Activated T-helper 1 cell treated with Interleukin-2 at 50 U/mL for 16 hours (primary cell): ENCODE measurements around the gene PRKAG1.

Source experiments
- DNase-seq: peaks from one replicate; pipeline ENCODE4 v3.0.0-alpha.2; 2020; ENCODE audit warnings: low read depth

Gene PRKAG1

DNA sequence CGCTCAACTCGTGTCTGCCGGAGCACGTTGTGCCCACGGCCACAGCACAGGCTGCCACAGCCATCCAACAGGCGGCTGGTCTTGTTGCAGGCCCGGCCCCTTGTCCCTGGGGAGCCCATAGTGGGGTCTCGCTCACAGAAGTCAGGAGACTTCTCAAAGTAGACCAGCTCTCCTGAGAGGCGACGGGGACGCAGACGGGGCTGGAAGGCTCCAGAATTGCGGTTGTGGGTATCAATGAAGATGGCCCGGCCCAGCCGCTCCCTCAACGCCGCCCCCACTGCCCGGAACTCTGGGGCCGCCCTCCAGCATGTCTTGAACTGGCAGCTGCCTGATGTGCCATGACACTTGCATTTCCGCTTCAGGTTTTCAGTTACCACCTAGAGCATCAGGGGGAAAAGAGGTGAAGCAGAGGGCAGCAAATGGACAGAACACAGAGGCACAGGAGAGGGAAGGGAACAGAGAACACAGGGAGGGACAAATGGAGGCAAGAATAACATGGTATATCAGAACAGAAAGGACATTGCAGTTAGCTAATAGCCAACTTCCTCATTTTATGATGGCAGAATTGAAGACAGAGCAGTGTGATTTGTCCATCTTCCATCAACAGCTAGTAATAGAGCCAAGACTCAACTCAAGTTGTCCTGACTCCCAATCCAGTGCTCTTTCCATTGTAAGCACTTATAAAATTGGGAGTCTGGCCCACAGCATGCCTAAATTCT, 52.2 kb downstream of the PRKAG1 start:
- no peak for DNase-seq

DNA sequence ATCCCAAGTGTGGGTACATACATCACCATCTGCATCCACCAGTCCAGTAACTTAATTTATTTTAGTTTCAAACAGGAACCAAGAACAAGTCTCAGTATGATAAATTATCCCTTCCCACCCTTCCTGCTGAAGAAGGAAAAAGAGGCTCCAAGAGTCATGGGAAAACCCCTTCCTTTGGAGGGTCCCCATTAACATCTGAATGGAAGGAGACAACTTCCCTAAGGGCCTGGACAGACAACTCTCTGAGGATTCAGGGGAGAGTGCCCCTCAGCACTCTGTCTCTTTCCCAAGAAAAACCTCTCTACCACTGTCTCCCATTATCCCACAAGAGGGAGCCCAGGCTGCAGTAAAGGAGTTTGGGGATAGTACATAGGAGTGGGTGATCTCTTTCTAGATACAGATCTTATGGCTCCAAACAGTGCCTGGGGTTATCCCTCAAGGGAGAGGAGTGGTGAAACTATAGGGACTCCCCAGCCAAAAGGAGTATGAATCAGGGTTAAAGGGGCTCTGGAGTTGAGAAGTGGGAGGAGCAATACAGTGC, 53.2 kb downstream of the PRKAG1 start:
- no peak for DNase-seq

GRCh38 chr12:48961801-48962200, 56.8 kb downstream of the PRKAG1 start:
- DNase-seq, result no peak

GRCh38 chr12:48961331-48961730, 57.2 kb downstream of the PRKAG1 start:
- no peak for DNase-seq

DNA sequence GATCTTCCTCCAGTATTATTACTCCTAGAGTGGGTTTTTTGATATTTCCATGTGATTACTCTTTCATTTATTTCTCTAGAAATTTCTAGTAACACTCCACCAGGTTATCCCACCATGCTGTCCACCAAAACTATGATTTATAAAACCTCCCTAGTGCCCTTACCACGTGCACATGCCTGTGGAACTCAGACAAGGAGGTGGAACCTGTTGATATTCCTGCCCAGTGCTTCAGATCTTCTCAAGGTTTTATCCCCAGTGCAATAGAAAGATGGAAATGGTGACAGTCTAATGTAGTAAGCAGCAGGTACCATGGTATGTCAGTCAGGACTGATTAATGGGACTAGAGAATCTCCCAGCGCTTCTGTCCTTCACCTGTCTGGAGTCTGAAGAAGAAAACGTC, 57.7 kb downstream of the PRKAG1 start:
- DNase-seq, result no peak

DNA sequence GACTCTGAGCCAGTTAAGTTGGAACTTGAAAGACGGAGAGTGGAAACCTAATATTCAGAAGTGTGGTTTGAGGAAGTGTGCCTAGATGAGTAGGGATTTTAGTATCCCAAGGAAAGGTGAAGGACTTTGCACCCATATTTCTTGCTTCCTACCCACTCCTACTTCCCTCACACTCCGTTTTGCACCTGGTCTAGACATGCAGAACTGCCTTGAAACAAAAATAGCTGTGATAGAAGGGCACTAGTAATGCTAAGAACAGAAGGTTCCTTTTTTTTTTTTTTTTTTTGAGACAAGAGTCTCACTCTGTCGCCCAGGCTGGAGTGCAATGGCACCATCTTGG, 60.6 kb downstream of the PRKAG1 start:
- DNase-seq, result no peak

DNA sequence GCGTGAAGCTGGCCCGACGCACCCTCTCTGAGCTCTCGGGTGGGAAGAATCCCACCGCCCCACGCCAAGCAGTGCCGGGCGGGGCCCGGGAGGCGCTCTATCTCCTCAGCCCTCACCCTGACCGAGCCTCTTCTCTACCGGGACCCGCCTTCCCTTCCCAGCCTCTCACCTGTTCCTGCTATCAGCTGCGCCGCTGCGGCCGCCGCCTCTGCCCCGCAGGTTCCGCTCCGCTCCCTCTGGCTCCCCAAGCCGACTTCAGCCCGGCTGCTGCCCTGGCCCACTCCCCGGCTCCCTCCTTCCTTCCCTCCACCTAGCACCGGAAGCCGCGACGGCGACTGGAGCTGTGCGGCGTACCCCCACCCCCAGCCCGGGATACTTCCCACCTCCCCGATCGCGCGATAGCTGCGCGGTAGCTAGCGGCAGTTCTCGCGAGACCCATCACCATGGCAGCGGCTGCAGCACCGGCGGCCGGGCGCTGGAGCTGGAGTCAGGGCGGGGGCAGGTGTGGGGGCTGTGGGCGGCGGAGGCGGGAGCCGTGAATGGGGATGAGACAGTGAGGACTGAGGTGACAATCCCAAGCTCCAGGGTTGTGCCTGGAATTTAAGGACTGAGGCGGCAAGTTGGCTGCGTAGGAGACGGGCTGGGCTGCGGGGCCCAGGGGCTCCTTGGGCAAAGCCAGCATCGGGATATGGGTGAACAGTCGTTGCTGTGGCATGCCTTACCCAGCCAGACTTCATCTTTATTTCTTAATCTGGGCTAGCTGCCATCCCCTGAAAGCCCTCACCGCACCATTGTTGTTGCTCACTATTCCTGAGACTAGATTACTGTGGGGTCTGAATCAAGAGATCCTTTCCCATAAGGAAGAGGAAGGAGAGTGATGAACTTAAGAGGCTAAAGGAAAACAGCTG, 61.2 kb downstream of the PRKAG1 start, which contains the start of gene ARF3:
Gene ARF3 (minus strand): TSS at position 347 of the 908 bp plus-strand sequence. CDS start 16,392 bp downstream, outside the sequence.
- DNase-seq, result peak; percentile 86

DNA sequence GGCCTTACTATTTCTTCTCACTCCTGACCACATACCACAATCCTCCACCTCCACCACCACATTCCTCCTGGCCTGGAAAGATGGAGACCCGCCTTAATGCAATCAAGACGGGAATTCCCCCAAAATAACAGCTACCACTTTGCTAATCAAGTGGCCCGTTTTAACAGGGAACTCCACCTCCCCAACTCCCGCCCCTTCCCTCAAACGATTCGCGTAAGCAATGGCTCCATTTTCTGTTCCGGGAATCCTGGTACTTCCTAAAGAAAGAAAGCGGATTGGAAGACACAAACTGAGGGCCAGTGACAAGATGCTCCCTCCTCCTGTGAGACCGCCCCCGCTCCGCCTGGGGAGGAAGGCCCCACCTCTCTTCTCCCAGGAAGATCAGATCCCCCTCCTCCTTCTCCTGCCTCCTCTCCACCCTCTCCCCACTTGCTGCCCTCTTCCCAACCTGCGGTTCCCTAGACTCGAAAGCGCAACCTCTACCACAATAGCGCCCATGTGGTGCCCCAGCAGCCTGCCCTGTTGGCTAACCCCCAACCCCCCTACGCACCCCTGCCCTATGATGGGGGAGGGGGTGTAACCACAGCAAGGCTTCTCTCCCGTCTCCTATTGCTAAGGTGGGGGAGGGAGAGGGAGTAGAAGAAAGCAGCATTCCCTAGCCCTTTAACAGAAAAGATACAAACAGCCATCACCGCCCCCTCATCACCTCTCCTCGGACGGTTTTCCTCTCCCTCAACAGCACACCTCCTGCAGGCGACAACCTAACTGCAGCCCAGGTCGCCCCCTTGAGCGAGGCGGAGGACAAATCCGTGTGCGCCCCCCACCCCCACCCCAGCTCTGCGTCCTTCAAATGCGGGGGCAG, 62.1 kb downstream of the PRKAG1 start:
- no peak for DNase-seq

DNA sequence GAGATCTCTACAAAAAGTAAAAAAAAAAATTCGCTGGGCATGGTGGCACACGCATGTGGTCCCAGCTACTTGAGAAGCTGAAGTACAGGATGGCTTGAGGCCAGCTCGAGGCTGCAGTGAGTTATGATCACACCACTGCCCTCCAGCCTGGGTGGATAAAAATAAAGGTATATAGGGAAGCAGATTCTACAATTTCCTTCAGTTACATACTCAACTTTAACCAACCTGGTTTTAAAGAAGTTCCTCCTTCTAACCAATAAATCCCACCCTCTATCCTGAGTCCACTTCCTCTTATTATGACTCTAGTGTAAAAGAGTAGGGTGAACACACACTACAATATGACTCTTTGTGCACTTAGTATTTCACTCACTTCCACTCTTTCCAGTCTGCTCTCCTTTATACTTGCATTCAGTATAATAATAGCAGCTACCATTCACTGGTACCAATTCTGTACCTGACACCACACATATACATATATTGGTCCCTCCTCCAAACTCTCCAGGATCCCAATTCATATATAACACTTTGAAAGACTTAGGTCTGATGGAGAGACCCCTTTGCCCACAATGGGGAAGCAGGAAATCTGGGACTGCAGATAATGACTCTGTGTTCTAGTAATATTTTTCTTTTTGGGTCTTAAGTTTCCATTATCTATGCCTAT, 63.6 kb downstream of the PRKAG1 start:
- no peak for DNase-seq

- no peak for DNase-seq
These were observed 64.5 kb downstream of the PRKAG1 start for GRCh38 chr12:48954061-48954460.

DNA sequence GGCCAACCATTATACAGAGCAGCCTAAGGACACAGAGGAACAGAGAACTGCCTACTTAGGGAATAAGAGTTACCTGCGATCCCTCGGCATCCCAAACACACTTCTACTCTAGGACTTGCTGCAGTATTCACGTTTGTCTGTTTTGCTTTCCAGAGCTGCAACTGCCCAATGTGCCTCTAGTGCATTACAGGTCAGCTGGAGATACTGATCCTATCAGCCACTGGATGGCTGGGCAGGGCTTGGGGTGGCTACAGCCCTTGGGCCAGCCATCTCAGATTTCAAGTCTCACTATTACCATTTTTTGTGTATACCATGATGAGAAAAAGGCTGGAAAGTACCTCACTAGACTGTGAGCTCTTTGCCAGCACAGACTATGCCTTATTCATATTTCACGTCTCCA, 65.9 kb downstream of the PRKAG1 start:
- no peak for DNase-seq
